Adipocyte (in vitro differentiated cells): ENCODE measurements around the gene MITF.

Experiments used
- DNase-seq: peaks from one replicate; pipeline ENCODE4 v3.0.0-alpha.2; 2015; ENCODE audit warnings: low read depth
- H3K27me3 ChIP-seq: replicated peaks from 2 replicates; pipeline ENCODE4 v1.7.0; 2013; ENCODE audit warnings: mild to moderate bottlenecking, low read length, moderate library complexity; ENCODE audit not compliant: control insufficient read depth, insufficient read depth
- H3K36me3 ChIP-seq: 2 replicates; pipeline ENCODE4 v1.7.0; 2013; ENCODE audit warnings: low read length, mild to moderate bottlenecking, moderate library complexity; ENCODE audit not compliant: control insufficient read depth, insufficient read depth, severe bottlenecking
- H3K4me1 ChIP-seq: 2 replicates; pipeline ENCODE4 v1.7.0; 2013; ENCODE audit warnings: mild to moderate bottlenecking, low read length, moderate library complexity; ENCODE audit not compliant: control insufficient read depth, insufficient read depth
- H3K4me3 ChIP-seq: 2 replicates; pipeline ENCODE4 v1.7.0; 2013; ENCODE audit warnings: mild to moderate bottlenecking, low read length, moderate library complexity
- H3K9ac ChIP-seq: 2 replicates; pipeline ENCODE4 v1.7.0; 2013; ENCODE audit warnings: mild to moderate bottlenecking, low read length, moderate library complexity
- H3K9me3 ChIP-seq: 2 replicates; pipeline ENCODE4 v1.7.0; 2013; ENCODE audit warnings: mild to moderate bottlenecking, low read length, moderate library complexity; ENCODE audit not compliant: control insufficient read depth

MITF gene

GRCh38 chr3:69745505-69745904 is 6.2 kb downstream of the MITF start:
- no peaks in the 10 kb centered on the region for H3K9me3 ChIP-seq
- H3K4me3 ChIP-seq: peak overlapping the region; percentile 66
- no peak for DNase-seq
- peaks cover 72% of the 10 kb centered on the region for H3K4me1 ChIP-seq
- H3K36me3 ChIP-seq: no peaks in the 10 kb centered on the region
- H3K27me3 ChIP-seq: no peaks in the 10 kb centered on the region
- peak overlapping the region; percentile 70 for H3K9ac ChIP-seq

- H3K4me1 ChIP-seq: peaks cover 72% of the 10 kb centered on the region
- no peaks in the 10 kb centered on the region for H3K36me3 ChIP-seq
- peak; percentile 64 for DNase-seq
- H3K9ac ChIP-seq: peak overlapping the region; percentile 70
- no peaks in the 10 kb centered on the region for H3K27me3 ChIP-seq
- H3K4me3 ChIP-seq: peak overlapping the region; percentile 66
- H3K9me3 ChIP-seq: no peaks in the 10 kb centered on the region
Measured at GRCh38 chr3:69746119-69746518, 6.9 kb downstream of the MITF start.

GRCh38 chr3:69747511-69748258 is 8.4 kb downstream of the MITF start:
- H3K27me3 ChIP-seq: no peaks in the 10 kb centered on the region
- no peaks in the 10 kb centered on the region for H3K36me3 ChIP-seq
- DNase-seq: no peak
- peak overlapping the region; percentile 66 for H3K4me3 ChIP-seq
- no peak overlapping the region for H3K9ac ChIP-seq
- no peaks in the 10 kb centered on the region for H3K9me3 ChIP-seq
- H3K4me1 ChIP-seq: peaks cover 75% of the 10 kb centered on the region

- no peaks in the 10 kb centered on the region for H3K36me3 ChIP-seq
- no peaks in the 10 kb centered on the region for H3K27me3 ChIP-seq
- DNase-seq: no peak
- peaks cover 78% of the 10 kb centered on the region for H3K4me1 ChIP-seq
- H3K4me3 ChIP-seq: no peak overlapping the region
- H3K9me3 ChIP-seq: no peaks in the 10 kb centered on the region
- H3K9ac ChIP-seq: no peak overlapping the region
Measured at GRCh38 chr3:69748503-69748902, 9.2 kb downstream of the MITF start.

GRCh38 chr3:69749461-69749860 is 10.2 kb downstream of the MITF start:
- Histone ChIP-seq H3K9me3 (no peaks in the 10 kb centered on the region), H3K27me3 (no peaks in the 10 kb centered on the region), H3K9ac (no peak overlapping the region), H3K36me3 (no peaks in the 10 kb centered on the region), H3K4me3 (no peak overlapping the region), H3K4me1 (peaks cover 76% of the 10 kb centered on the region)
- peak; percentile 64 for DNase-seq

GRCh38 chr3:69750549-69750948 is 11.3 kb downstream of the MITF start:
- Histone ChIP-seq H3K27me3 (no peaks in the 10 kb centered on the region), H3K36me3 (no peaks in the 10 kb centered on the region), H3K9ac (peak overlapping the region; percentile 33), H3K9me3 (no peaks in the 10 kb centered on the region), H3K4me1 (peaks cover 66% of the 10 kb centered on the region), H3K4me3 (no peak overlapping the region)
- DNase-seq: no peak

GRCh38 chr3:69751074-69751476 is 11.8 kb downstream of the MITF start:
- Histone ChIP-seq H3K9me3 (no peaks in the 10 kb centered on the region), H3K27me3 (no peaks in the 10 kb centered on the region), H3K4me3 (peak overlapping the region; percentile 22), H3K9ac (peak overlapping the region; percentile 33), H3K36me3 (no peaks in the 10 kb centered on the region), H3K4me1 (peaks cover 61% of the 10 kb centered on the region)
- peak; percentile 22 for DNase-seq

GRCh38 chr3:69752241-69752640 is 13.0 kb downstream of the MITF start:
- no peak overlapping the region for H3K9ac ChIP-seq
- no peaks in the 10 kb centered on the region for H3K9me3 ChIP-seq
- no peaks in the 10 kb centered on the region for H3K36me3 ChIP-seq
- no peaks in the 10 kb centered on the region for H3K27me3 ChIP-seq
- H3K4me3 ChIP-seq: no peak overlapping the region
- peaks cover 52% of the 10 kb centered on the region for H3K4me1 ChIP-seq
- DNase-seq: no peak

GRCh38 chr3:69753179-69753775 is 14.0 kb downstream of the MITF start:
- H3K36me3 ChIP-seq: no peaks in the 10 kb centered on the region
- no peaks in the 10 kb centered on the region for H3K9me3 ChIP-seq
- no peak overlapping the region for H3K4me3 ChIP-seq
- H3K4me1 ChIP-seq: peaks cover 48% of the 10 kb centered on the region
- H3K27me3 ChIP-seq: no peaks in the 10 kb centered on the region
- no peak for DNase-seq
- H3K9ac ChIP-seq: no peak overlapping the region

- DNase-seq: no peak
- no peaks in the 10 kb centered on the region for H3K27me3 ChIP-seq
- H3K4me1 ChIP-seq: peaks cover 29% of the 10 kb centered on the region
- no peak overlapping the region for H3K4me3 ChIP-seq
- no peaks in the 10 kb centered on the region for H3K36me3 ChIP-seq
- H3K9ac ChIP-seq: no peak overlapping the region
- no peaks in the 10 kb centered on the region for H3K9me3 ChIP-seq
Measured at GRCh38 chr3:69755795-69756194, 16.5 kb downstream of the MITF start.

GRCh38 chr3:69761896-69762767 is 22.9 kb downstream of the MITF start:
- peaks cover 59% of the 10 kb centered on the region for H3K4me1 ChIP-seq
- no peaks in the 10 kb centered on the region for H3K27me3 ChIP-seq
- DNase-seq: peak; percentile 78
- H3K4me3 ChIP-seq: peak overlapping the region; percentile 63
- no peaks in the 10 kb centered on the region for H3K36me3 ChIP-seq
- H3K9ac ChIP-seq: peak overlapping the region; percentile 43
- no peaks in the 10 kb centered on the region for H3K9me3 ChIP-seq
